Skeletal muscle cell (primary cell): Measurements from ENCODE around the gene DCAF4.
A peak's percentile ranks its signal among the peaks of the same experiment; 100 is the strongest.
"Not testable (repeated sequence)": the region's sequence is repeated elsewhere in the genome, so short reads cannot be mapped to it uniquely, and the experiment has no call there.

Source experiments
- DNase-seq: peaks from one replicate; pipeline ENCODE4 v3.0.0-alpha.2; 2010; ENCODE audit warnings: low read depth
- H3K4me3 ChIP-seq: 2 replicates; pipeline ENCODE4 v1.5.1; 2011; ENCODE audit warnings: low read depth, mild to moderate bottlenecking, control low read depth, low read length, moderate library complexity

The DCAF4 gene

GRCh38 chr14:72925171-72925759 lies 999 bp upstream of the DCAF4 start:
- DNase-seq = no peak
- H3K4me3 ChIP-seq = peak overlapping the region; percentile 89

GRCh38 chr14:72925815-72926291 lies 411 bp upstream of the DCAF4 start:
- DNase-seq = no peak
- H3K4me3 ChIP-seq = peak overlapping the region; percentile 89

GRCh38 chr14:72928872-72929271 lies 2.6 kb downstream of the DCAF4 start:
- H3K4me3 ChIP-seq = no peak overlapping the region
- DNase-seq = no peak

GRCh38 chr14:72929316-72930080 lies 3.2 kb downstream of the DCAF4 start:
- no peak overlapping the region for H3K4me3 ChIP-seq
- no peak for DNase-seq

GRCh38 chr14:72932893-72933292 lies 6.6 kb downstream of the DCAF4 start:
- no peak for DNase-seq

GRCh38 chr14:72939630-72940029 lies 13.4 kb downstream of the DCAF4 start:
- H3K4me3 ChIP-seq = no peak overlapping the region
- DNase-seq = no peak

More at GRCh38 chr14:72932893-72933292, 6.6 kb downstream of the DCAF4 start:
- no peak overlapping the region for H3K4me3 ChIP-seq

- H3K4me3 ChIP-seq = no peak overlapping the region
- DNase-seq = no peak
Observed at GRCh38 chr14:72941286-72941985, 15.2 kb downstream of the DCAF4 start.

- DNase-seq = no peak
- no peak overlapping the region for H3K4me3 ChIP-seq
Observed at GRCh38 chr14:72942934-72943333, 16.7 kb downstream of the DCAF4 start.

GRCh38 chr14:72943876-72944430 lies 17.7 kb downstream of the DCAF4 start:
- H3K4me3 ChIP-seq = no peak overlapping the region
- DNase-seq = no peak

- no peak for DNase-seq
- no peak overlapping the region for H3K4me3 ChIP-seq
Observed at GRCh38 chr14:72945356-72946027, 19.2 kb downstream of the DCAF4 start.

GRCh38 chr14:72946491-72946890 lies 20.2 kb downstream of the DCAF4 start:
- no peak for DNase-seq

GRCh38 chr14:72947366-72948160 lies 21.3 kb downstream of the DCAF4 start:
- DNase-seq = no peak
- H3K4me3 ChIP-seq = no peak overlapping the region

More at GRCh38 chr14:72946491-72946890, 20.2 kb downstream of the DCAF4 start:
- no peak overlapping the region for H3K4me3 ChIP-seq

- no peak for DNase-seq
- no peak overlapping the region for H3K4me3 ChIP-seq
Observed at GRCh38 chr14:72948481-72949138, 22.3 kb downstream of the DCAF4 start.

GRCh38 chr14:72952171-72952570 lies 25.9 kb downstream of the DCAF4 start:
- no peak overlapping the region for H3K4me3 ChIP-seq

GRCh38 chr14:72956741-72957140 lies 30.5 kb downstream of the DCAF4 start:
- H3K4me3 ChIP-seq, DNase-seq: not testable (repeated sequence)

More at GRCh38 chr14:72952171-72952570, 25.9 kb downstream of the DCAF4 start:
- no peak for DNase-seq

GRCh38 chr14:72957213-72957612 lies 30.9 kb downstream of the DCAF4 start:
- H3K4me3 ChIP-seq = no peak overlapping the region
- no peak for DNase-seq

GRCh38 chr14:72958548-72958947 lies 32.3 kb downstream of the DCAF4 start:
- no peak overlapping the region for H3K4me3 ChIP-seq
- no peak for DNase-seq

- H3K4me3 ChIP-seq, DNase-seq: not testable (repeated sequence)
Observed at GRCh38 chr14:72961016-72961415, 34.8 kb downstream of the DCAF4 start.
